WERI-Rb-1 (cell line): ENCODE data around the gene CCDC57.

Experiments used
- DNase-seq: peaks from one replicate; pipeline ENCODE4 v3.0.0-alpha.2; 2020
- H3K27ac ChIP-seq: fragments of 250-450 bp; sonication (Bioruptor Pico); 2 replicates; pipeline ENCODE4 v1.5.1; 2020; ENCODE audit warnings: mild to moderate bottlenecking, moderate library complexity
- H3K27me3 ChIP-seq: fragments of 250-450 bp; sonication (Bioruptor Pico); 2 replicates; pipeline ENCODE4 v1.5.1; 2021; ENCODE audit warnings: mild to moderate bottlenecking, low read depth, moderate library complexity; ENCODE audit not compliant: insufficient read depth, severe bottlenecking
- H3K36me3 ChIP-seq: fragments of 250-450 bp; sonication (Bioruptor Pico); 2 replicates; pipeline ENCODE4 v1.5.1; 2020; ENCODE audit warnings: mild to moderate bottlenecking, moderate library complexity
- H3K4me3 ChIP-seq: 2 replicates; pipeline ENCODE4 v1.5.1; 2011; ENCODE audit warnings: low read depth, mild to moderate bottlenecking, control low read depth, low read length
- H3K9me3 ChIP-seq: fragments of 250-450 bp; sonication (Bioruptor Pico); 2 replicates; pipeline ENCODE4 v1.5.1; 2021; ENCODE audit warnings: mild to moderate bottlenecking, moderate library complexity; ENCODE audit not compliant: severe bottlenecking
- CTCF ChIP-seq: IDR thresholded peaks from 2 replicates; pipeline ENCODE4 v1.5.1; 2011; ENCODE audit warnings: low read depth, mild to moderate bottlenecking, control low read depth, inconsistent platforms, low read length

CCDC57 gene

GRCh38 chr17:82126556-82127314 is 85.9 kb downstream of the CCDC57 start:
- DNase-seq: no peak
- H3K36me3 ChIP-seq: peaks cover 23% of the 10 kb centered on the region
- H3K4me3 ChIP-seq: no peak overlapping the region
- TF ChIP-seq CTCF: no peak
- H3K27ac ChIP-seq: no peak overlapping the region
- peaks cover 2% of the 10 kb centered on the region for H3K9me3 ChIP-seq
- H3K27me3 ChIP-seq: no peaks in the 10 kb centered on the region

- DNase-seq: no peak
- H3K4me3 ChIP-seq: no peak overlapping the region
- no peaks in the 10 kb centered on the region for H3K27me3 ChIP-seq
- H3K36me3 ChIP-seq: peaks cover 23% of the 10 kb centered on the region
- no peak overlapping the region for H3K27ac ChIP-seq
- H3K9me3 ChIP-seq: peaks cover 2% of the 10 kb centered on the region
- no peak for TF ChIP-seq CTCF
Measured at GRCh38 chr17:82124101-82124500, 88.5 kb downstream of the CCDC57 start.

DNA sequence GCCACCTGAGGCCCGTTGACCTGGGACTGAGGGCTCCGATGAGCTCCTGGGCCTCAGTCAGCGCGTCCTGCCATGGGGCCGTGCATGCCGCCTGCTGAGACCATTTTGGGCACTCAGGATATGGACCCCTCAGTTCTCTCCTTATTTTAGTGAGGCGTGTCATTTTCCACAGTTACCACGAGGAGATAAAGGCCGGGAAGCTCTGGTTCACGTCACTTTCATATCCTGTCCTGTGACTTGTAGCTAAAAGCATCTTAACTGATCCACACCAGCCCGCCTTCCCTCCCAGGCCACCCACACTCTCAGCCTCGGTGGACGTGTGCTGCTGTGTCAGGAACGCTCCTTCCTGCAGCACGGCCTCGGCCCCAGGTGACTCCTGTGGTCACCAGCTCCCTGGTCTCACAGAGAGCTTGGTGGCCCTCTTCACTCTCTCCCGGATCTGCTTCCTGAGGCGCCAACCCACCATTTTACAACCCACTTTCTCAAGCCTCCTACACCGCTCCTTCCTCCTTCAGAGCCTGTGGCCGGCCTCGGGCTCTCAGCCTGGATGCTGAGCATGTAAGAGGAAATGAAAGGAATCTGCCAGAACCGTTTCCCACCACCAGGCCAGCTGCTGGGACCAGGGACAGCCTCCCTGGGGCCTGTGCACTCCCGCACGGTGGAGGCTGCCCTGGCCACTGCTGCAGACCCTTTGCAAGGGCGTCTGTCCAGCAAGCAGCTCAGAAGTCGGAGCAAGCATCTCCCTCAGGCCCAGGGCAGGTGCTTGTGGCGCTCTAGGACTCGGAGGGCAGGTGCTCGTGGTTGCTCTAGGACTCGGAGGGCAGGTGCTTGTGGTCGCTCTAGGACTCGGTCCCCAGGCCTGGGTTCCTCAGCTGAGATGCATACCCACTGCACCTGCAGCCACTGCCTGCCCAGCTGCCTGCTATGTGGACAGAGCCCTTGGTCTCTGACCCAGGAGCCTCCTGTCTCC is 90.7 kb downstream of the CCDC57 start:
- Histone ChIP-seq H3K27me3 (no peaks in the 10 kb centered on the region), H3K9me3 (peaks cover 2% of the 10 kb centered on the region), H3K36me3 (peaks cover 19% of the 10 kb centered on the region), H3K4me3 (no peak overlapping the region), H3K27ac (peak overlapping the region; percentile 78)
- no peak for DNase-seq
- TF ChIP-seq CTCF: no peak

- Histone ChIP-seq H3K36me3 (peaks cover 16% of the 10 kb centered on the region), H3K27ac (peak overlapping the region; percentile 78), H3K9me3 (peaks cover 2% of the 10 kb centered on the region), H3K27me3 (no peaks in the 10 kb centered on the region), H3K4me3 (no peak overlapping the region)
- DNase-seq: peak; percentile 95
- no peak for TF ChIP-seq CTCF
Measured at GRCh38 chr17:82121246-82121645, 91.4 kb downstream of the CCDC57 start.

GRCh38 chr17:82120148-82120547 is 92.5 kb downstream of the CCDC57 start:
- Histone ChIP-seq H3K27me3 (no peaks in the 10 kb centered on the region), H3K36me3 (peaks cover 11% of the 10 kb centered on the region), H3K9me3 (peaks cover 2% of the 10 kb centered on the region), H3K4me3 (no peak overlapping the region), H3K27ac (peak overlapping the region; percentile 78)
- TF ChIP-seq CTCF: no peak
- no peak for DNase-seq
